ENCODE results near the gene NRF1.
"Not testable (repeated sequence)": the region's sequence is repeated elsewhere in the genome, so short reads cannot be mapped to it uniquely, and the experiment has no call there.

The NRF1 gene

DNA sequence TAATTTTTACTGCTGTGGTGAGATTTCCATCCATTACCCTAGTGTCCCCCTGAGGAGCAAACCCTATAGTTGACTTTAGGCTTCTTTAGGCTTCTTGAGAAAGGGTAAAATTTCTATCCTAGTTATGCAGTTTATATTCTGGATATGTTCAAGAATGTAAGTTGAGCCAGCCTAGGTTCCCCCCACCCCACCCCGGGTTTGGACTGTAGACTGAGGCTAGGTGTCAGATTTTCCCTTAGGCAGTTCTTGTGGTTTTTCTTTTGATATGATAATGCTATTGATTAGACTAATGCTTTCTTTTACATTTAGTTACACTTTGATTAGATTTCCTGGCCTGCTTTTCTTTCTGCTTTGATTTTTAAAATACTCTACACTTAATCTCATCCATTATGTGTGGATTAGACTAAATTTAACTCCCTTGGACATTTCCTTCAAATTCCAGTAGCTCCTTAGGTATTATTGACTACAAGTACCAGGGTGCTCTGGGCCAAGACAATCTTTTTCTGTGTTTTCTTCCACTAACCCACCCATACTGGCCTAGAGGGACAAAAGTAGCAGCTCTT lies 37.7 kb downstream of the NRF1 start:
- no peak for DNase-seq

GRCh38 chr7:129650056-129650758 lies 38.7 kb downstream of the NRF1 start:
- DNase-seq = no peak

DNA sequence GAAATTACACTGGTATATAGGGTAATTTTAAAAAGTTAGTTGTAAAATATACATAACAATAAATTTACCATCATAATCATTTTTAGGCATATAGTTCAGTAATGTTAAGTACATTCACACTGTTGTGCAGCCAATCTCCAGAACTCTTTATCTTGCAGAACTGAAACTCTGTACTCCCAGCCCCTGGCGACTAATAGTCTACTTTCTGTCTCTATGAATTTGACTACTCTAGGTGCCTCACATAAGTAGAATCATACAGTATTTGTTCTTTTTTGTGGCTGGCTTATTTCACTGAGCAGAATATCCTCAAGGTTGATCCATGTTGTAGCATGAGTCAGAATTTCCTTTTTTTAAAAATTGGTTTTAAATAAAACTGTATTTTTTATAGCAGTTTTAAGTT lies 41.4 kb downstream of the NRF1 start:
- DNase-seq = no peak

GRCh38 chr7:129655811-129656210 lies 44.3 kb downstream of the NRF1 start:
- DNase-seq = no peak

GRCh38 chr7:129657363-129657762 lies 45.8 kb downstream of the NRF1 start:
- no peak for DNase-seq

DNA sequence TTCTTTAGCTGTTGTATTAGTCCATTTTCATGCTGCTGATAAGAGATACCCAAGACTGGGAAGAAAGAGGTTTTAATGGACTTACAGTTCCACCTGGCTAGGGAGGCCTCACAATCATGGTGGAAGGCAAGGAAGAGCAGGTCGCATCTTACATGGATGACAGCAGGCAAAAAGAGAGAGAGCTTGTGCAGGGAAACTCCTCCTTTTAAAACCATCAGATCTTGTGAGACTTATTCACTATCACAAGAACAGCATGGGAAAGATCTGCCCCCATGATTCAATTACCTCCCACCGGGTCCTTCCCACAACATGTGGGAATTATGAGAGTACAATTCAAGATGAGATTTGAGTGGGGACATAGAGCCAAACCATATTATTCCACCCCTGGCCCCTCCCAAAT lies 48.4 kb downstream of the NRF1 start:
- not testable (repeated sequence) for DNase-seq

GRCh38 chr7:129661645-129662182 lies 50.2 kb downstream of the NRF1 start:
- DNase-seq = no peak

- not testable (repeated sequence) for DNase-seq
Observed at GRCh38 chr7:129663240-129663639, 51.7 kb downstream of the NRF1 start.

- no peak for DNase-seq
Observed at GRCh38 chr7:129664029-129665012, 52.8 kb downstream of the NRF1 start.

DNA sequence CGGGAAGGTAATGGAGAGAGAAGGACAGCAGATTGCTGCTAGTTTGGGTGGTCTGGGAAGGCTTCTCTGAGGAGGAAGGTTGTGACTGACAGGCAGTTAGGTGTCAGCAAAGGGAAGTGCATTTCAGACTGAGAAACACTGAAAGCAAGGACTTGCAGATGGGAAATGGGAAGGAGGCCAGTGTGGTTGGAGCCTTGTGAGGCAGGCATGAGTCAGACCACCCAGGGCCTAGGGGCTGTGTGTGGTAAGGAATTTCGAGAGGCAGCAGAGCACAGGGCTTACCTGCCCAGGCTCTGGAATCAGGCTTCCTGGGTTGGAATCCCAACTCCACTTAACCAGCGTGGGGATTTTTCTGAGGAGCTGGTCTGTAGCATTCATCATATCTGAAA lies 53.5 kb downstream of the NRF1 start:
- DNase-seq = no peak

- DNase-seq = no peak
Observed at GRCh38 chr7:129667116-129667515, 55.6 kb downstream of the NRF1 start.

DNA sequence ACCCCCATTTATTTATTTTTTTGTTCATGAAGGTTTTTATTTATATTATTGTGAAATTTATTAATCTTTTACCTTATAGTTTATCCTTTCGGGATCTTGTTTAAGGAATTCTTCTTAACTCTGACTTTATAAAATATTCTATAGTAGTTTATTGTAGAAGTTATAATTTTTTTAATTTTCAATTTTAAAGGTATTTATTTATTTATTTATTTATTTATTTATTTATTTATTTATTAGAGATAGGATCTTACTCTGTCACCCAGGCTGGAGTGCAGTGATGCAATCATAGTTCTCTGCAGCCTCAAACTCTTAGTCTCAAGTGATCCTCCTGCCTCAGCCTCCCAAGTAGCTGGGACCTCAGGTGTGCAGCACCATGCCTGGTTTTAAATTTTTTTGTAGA lies 56.0 kb downstream of the NRF1 start:
- no peak for DNase-seq

GRCh38 chr7:129669901-129670300 lies 58.4 kb downstream of the NRF1 start:
- no peak for DNase-seq

GRCh38 chr7:129670656-129671055 lies 59.1 kb downstream of the NRF1 start:
- DNase-seq = no peak

GRCh38 chr7:129671266-129671665 lies 59.7 kb downstream of the NRF1 start:
- DNase-seq = no peak

GRCh38 chr7:129674475-129674874 lies 63.0 kb downstream of the NRF1 start:
- DNase-seq = not testable (repeated sequence)

DNA sequence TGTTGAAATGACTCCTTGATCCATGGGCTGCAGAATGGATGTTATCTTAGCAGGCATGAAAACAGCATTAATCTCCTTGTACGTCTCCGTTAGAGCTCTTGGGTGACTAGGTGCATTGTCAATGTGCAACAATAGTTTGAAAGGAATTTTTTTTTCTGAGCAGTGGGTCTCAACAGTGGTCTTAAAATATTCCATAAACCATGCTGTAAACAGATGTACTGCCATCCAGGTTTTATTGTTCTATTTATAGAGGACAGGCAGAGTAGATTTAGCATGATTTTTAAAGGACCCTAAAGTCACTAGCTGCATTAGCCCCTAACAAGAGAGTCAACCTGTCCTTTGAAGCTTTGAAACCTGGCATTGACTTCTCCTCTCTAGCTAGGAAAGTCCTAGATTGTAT lies 64.0 kb downstream of the NRF1 start:
- DNase-seq = no peak

DNA sequence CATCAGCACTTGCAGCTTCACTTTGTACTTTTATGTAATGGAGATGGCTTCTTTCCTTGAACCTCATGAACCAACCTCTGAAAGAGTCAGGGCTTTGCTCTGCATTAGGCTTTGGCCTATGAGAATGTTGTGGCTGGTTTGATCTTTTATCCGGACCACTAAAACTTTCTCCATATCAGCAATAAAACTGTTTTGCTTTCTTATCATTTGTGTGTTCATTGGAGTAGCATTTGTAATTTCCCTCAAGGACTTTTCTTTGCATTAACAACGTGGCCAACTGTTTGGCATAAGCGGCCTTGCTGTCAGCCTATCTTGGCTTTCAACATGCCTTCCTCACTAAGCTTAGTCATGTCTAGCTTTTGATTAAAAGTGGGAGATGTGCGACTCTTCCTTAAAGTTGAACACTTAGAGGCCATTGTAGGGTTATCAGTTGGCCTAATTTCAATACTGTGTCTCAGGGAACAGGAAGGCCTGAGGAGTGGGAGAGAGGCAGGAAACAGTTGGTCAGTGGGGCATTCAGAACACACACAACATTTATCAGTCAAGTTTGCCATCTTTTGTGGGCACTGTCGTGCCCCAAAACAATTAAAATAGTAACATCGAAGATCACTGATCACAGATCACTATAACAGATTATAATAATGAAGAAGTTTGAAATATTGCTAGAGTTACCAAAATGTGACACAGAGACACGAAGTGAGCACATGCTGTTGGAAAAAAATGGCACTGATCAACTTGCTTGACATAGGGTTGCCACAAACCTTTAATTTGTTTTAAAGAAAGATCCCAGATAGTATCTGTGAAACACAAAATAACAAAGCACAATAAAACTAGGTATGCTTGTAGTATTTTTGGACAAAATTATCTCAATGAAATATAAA lies 64.7 kb downstream of the NRF1 start:
- no peak for DNase-seq

DNA sequence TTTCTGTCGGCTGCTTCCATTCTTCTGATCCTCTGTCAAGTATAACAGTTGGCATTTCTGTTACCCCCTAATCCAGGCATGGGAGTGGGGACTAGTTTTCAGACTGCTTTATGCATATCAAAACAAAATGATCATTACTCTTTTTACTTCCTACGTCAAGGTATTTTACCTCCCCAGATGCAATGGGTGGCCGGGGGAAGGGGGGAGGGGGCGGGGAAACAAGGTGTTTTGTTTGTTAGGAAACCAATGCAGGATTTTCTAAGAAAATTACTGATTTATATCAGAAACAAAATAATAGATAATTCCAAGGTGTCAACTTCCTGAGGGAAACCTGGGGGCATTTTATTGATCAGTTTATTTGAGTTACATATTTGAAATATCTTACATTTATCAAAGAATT lies 66.3 kb downstream of the NRF1 start:
- DNase-seq = no peak

DNA sequence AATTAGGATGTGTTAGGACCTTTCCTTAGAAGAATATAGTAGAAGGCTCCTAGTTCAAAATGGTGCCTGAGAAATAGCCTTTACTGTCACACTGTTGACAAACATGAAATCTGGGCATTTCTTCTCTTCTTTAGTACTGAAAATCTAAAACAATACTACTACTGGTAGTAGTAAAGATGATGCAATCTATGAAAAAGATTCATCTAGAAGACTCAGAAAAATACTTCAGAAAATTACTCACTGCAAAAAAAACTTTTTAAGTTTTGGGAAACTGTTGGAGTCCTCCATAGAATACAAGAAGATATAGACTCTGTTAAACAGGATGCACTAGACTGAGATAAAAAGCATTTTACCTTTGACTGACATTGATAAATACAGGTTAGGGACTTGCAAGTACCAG lies 67.1 kb downstream of the NRF1 start:
- DNase-seq = no peak

- DNase-seq = no peak
Observed at GRCh38 chr7:129680400-129680799, 68.9 kb downstream of the NRF1 start.

DNA sequence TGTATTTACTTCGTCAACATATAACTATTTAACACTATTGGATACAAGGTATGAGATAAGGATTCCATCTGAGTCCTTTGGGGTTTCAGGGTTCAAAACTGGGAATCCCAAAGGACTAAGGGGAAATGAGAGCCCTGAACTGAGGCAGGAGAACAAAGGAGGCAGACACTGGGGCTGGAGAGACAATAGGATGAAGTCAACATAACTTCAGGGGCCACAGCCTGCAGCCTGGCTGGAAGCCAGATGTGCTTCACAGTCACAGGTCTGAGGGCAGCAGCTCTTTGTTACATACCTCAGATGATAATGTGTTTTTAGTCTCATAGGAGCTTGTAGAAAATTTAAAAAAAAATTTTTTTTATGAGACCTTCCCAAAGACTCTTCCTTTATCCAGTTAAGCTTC lies 73.3 kb downstream of the NRF1 start:
- DNase-seq = no peak

GRCh38 chr7:129686063-129686462 lies 74.5 kb downstream of the NRF1 start:
- DNase-seq = no peak
